H1 (cell line): ENCODE results near the gene UBE3B. TPM values are rescaled to one million over a fixed set of nuclear protein-coding genes. Genes with fewer than 3 reads are reported as not detected.

ENCODE experiments used
- ATF3 ChIP-seq: IDR thresholded peaks from 2 replicates; pipeline ENCODE4 v1.6.1; 2011; ENCODE audit warnings: low read depth, mild to moderate bottlenecking, low read length; ENCODE audit not compliant: insufficient read depth
- BRCA1 ChIP-seq: IDR thresholded peaks from 2 replicates; pipeline ENCODE4 v1.6.1; 2012; ENCODE audit warnings: low read depth, low read length, improper control_type of control experiment
- KDM4A ChIP-seq: IDR thresholded peaks from one replicate; pipeline ENCODE4 v1.7.1; 2012; ENCODE audit warnings: low read depth, mild to moderate bottlenecking, moderate library complexity, low read length, inconsistent platforms; ENCODE audit not compliant: severe bottlenecking
- KDM5A ChIP-seq: fragments of 200-600 bp; IDR thresholded peaks from 2 replicates; pipeline ENCODE4 v1.7.1; 2012; ENCODE audit warnings: mild to moderate bottlenecking, low read length, inconsistent platforms, mixed read lengths
- TBP ChIP-seq: IDR thresholded peaks from 2 replicates; pipeline ENCODE4 v1.6.1; 2011; ENCODE audit warnings: low read depth, low read length, improper control_type of control experiment
- polyA plus RNA-seq, 7 experiments: library from polyadenylated mRNA; depleted of rRNA in 3 of 7; stranded (reverse) in 5 of 7; unstranded in 2 of 7; fragments of >200 nt in 5 of 7; fragments of 200-250 nt in 2 of 7; gene quantifications; 1 replicate in 5 of 7; 2 replicates in 1 of 7; 4 replicates in 1 of 7; pipeline versions ENCODE4 v1.2.1 to v1.2.3, GENCODE V29; 2011 to 2013; ENCODE audit warnings: missing spikeins in 2 of 7, mixed read lengths in 2 of 7
- total RNA-seq: library from RNA; stranded (reverse); fragmentation: NEBNext Ultra II Directional; extraction: Animal tissue kit (Norgen Biotek cat#: 25700); gene quantifications from 2 replicates; pipeline ENCODE4 v1.2.1, GENCODE V29; 2021

The UBE3B gene
- total and polyA plus RNA-seq, 2 of the 8 experiments (the other 6 are each of a cell fraction or from before 2014, with no cell fraction given) = 14.0 to 21.1 TPM

DNA sequence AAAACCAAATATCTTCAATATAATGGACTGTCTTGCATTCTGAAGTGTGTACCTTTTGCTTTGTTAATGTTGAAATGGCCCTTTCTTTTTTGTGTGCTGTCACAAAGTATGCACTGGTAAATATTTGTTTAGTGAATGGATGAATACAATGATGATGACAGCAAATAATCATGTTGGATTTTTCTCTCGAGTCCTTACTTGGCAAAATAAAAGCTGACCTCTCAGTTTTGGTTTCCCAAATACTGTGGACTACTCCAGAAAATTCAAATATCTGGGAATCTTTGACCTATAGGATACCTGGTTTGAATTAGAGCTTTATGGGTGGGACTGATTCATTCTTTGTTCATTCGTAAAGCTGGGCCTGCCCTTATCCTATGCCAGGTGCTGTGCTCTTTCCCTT lies 5.5 kb downstream of the UBE3B start (continued):
- TF ChIP-seq BRCA1 (no peak), TBP (no peak), KDM4A (no peak), KDM5A (no peak), ATF3 (no peak)
